ENCODE data around the gene NECTIN1. TPM values are rescaled to one million over a fixed set of nuclear protein-coding genes. Genes with fewer than 3 reads are reported as not detected.

NECTIN1 gene
- total and polyA plus RNA-seq, 4 donors = 4.7 to 18.3 (median 7.3) TPM

DNA sequence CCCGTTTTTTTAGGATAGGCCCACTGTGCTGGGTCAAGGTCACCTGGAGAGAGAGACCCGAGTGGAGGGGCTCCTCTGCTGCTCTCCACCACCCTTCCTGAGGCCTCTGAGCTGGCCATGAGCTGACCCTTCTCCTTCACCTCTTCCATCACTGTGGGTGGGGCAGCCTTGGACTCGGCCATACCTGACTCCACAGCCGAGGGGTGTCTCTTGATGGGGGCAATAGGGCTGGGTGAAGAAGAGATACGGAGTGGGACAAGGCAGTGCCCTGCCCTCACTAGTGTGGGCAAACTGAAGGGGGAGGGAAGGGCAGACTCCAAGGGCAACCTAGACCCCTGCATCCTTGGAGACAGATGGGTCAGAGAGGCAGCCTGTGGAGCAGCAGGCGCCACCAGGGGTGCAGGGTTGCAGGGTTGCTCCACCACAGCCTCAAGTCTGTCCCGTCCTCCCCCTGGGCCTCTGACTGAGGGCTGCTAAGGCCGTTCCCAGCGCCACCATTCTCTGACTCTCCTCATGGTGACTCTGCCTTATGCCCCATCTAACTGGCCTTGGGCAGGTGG, 20.1 kb upstream of the NECTIN1 start:
- Histone ChIP-seq H3K27ac (ENCODE audit: low read depth in 1 of 2, low read length in 1 of 2) (no peak overlapping the region), H3K27me3 (ENCODE audit: control insufficient read depth in 3 of 3, insufficient read depth in 3 of 3, low read length in 2 of 3) (no peaks in the 10 kb centered on the region), H3K9me3 (ENCODE audit: control insufficient read depth in 4 of 4, insufficient read depth in 3 of 4, low read length in 3 of 4) (peaks cover 0 to 1% (median 0%) of the 10 kb centered on the region in 4 donors), H3K9ac (ENCODE audit: insufficient read depth in 1 of 2, low read length in 2 of 2) (no peak overlapping the region), H3K4me3 (no peak overlapping the region), H3K36me3 (ENCODE audit: control insufficient read depth in 4 of 4, insufficient read depth in 4 of 4, low read length in 4 of 4) (no peaks in the 10 kb centered on the region), H3K4me1 (ENCODE audit: control insufficient read depth in 5 of 5, insufficient read depth in 5 of 5, low read length in 5 of 5) (peaks cover 0 to 5% (median 0%) of the 10 kb centered on the region in 5 donors)
- DNase-seq = no peak
- ATAC-seq (ENCODE audit: insufficient read depth, low FRiP score) = no peak
- TF ChIP-seq, protein P1, sequence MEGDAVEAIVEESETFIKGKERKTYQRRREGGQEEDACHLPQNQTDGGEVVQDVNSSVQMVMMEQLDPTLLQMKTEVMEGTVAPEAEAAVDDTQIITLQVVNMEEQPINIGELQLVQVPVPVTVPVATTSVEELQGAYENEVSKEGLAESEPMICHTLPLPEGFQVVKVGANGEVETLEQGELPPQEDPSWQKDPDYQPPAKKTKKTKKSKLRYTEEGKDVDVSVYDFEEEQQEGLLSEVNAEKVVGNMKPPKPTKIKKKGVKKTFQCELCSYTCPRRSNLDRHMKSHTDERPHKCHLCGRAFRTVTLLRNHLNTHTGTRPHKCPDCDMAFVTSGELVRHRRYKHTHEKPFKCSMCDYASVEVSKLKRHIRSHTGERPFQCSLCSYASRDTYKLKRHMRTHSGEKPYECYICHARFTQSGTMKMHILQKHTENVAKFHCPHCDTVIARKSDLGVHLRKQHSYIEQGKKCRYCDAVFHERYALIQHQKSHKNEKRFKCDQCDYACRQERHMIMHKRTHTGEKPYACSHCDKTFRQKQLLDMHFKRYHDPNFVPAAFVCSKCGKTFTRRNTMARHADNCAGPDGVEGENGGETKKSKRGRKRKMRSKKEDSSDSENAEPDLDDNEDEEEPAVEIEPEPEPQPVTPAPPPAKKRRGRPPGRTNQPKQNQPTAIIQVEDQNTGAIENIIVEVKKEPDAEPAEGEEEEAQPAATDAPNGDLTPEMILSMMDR (IDR thresholded peaks at IDR 0.05; ENCODE audit: control extremely low read depth, extremely low read depth) = no peak
- 73 to 78% methylated on average over 7 to 9 of the region's 9 CpGs for WGBS, 2 donors

DNA sequence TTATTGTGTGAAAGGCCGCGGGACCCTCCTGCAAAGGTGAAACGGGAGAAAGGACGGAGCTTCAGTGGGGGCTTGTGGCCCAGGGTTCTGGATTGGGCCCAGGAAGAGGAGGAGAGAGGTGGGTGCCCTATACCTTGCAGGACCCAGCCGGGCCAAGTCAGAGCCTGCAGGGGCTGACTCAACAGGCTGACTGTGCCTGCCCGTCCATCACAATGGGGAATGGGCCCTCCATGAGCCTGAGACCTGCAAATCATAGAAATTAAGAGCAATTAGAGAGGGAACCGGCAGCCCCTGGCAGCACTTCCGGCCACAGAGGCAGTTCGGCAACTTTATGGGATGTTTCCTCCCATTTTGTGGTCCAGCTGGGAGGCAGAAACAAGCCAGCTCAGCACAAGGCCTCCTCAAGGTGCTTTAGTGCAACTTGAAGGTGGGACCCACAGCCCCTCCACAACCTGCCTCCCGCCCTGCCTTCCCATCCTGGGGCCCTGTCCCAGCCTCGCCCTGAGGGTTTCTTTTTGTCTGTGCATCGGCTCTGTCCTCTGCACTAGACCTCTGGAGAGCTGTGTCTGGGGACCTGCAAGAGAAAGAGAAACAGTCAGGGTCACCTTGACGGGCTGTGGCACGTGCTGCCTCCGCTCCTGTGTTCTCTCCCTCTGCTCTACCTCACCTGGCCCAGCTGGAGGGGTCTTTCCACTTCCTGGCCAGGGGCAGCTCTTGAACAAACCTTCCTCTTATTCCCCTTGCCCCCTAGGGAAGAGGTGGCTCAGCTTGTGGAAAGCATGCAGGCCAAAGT, 19.1 kb upstream of the NECTIN1 start:
- Histone ChIP-seq H3K4me3 (no peak overlapping the region), H3K4me1 (ENCODE audit: control insufficient read depth in 5 of 5, insufficient read depth in 5 of 5, low read length in 5 of 5) (peaks cover 0 to 5% (median 0%) of the 10 kb centered on the region in 5 donors), H3K36me3 (ENCODE audit: control insufficient read depth in 4 of 4, insufficient read depth in 4 of 4, low read length in 4 of 4) (no peaks in the 10 kb centered on the region), H3K9me3 (ENCODE audit: control insufficient read depth in 4 of 4, insufficient read depth in 3 of 4, low read length in 3 of 4) (no peaks in the 10 kb centered on the region), H3K27ac (ENCODE audit: low read depth in 1 of 2, low read length in 1 of 2) (no peak overlapping the region), H3K27me3 (ENCODE audit: control insufficient read depth in 3 of 3, insufficient read depth in 3 of 3, low read length in 2 of 3) (no peaks in the 10 kb centered on the region), H3K9ac (ENCODE audit: insufficient read depth in 1 of 2, low read length in 2 of 2) (no peak overlapping the region)
- DNase-seq (no peak), ATAC-seq (ENCODE audit: insufficient read depth, low FRiP score) (no peak)
- WGBS, 2 donors = 83 to 85% methylated on average over 15 of the region's 15 CpGs
- TF ChIP-seq, protein P1 (IDR thresholded peaks at IDR 0.05; ENCODE audit: control extremely low read depth, extremely low read depth) = no peak

DNA sequence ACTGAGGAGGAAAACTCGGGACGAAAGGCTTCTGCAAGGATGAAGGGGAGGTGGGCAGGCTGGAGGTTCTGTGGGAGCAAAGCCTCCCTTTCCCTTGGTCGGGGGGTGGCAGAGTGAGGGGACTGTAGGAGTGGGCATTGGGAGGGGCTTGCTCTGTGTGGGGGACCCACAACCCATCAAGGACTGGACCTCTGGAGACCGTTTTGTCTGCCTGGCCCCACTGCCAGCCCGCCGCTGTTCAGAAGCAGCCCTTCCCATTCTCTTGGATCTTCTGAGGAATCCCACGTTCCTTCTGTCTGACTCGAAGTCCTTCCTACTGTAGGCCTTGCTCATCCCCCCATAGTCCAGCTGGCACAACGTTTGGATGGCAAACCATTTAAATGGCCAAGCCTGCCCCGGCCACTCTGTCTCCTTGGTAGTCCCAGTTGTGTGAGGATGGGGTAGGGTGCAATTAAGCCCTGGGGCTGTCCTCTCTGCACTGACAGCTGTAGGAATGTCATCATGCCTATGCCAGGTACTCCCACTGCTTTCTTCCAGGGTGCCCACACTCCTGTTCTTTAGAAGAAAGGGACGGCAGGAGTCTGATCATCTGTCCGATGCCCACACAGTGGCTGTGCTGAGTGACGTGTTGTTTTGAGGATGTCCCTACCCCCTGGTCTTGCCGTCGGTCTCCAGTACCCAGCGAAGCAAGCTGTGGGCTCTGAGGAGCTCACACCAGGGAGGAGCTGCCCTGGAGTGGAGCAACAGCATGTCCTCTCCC, 17.0 kb upstream of the NECTIN1 start:
- peaks cover 0 to 10% (median 5%) of the 10 kb centered on the region in 5 donors for H3K4me1 ChIP-seq (ENCODE audit: control insufficient read depth in 5 of 5, insufficient read depth in 5 of 5, low read length in 5 of 5)
- peaks cover 0 to 7% (median 0%) of the 10 kb centered on the region in 3 donors for H3K27me3 ChIP-seq (ENCODE audit: control insufficient read depth in 3 of 3, insufficient read depth in 3 of 3, low read length in 2 of 3)
- H3K9ac ChIP-seq (ENCODE audit: insufficient read depth in 1 of 2, low read length in 2 of 2) = no peak overlapping the region
- H3K36me3 ChIP-seq (ENCODE audit: control insufficient read depth in 4 of 4, insufficient read depth in 4 of 4, low read length in 4 of 4) = no peaks in the 10 kb centered on the region
- TF ChIP-seq, protein P1 (IDR thresholded peaks at IDR 0.05; ENCODE audit: control extremely low read depth, extremely low read depth) = no peak
- no peak overlapping the region for H3K4me3 ChIP-seq
- no peak for DNase-seq
- H3K9me3 ChIP-seq (ENCODE audit: control insufficient read depth in 4 of 4, insufficient read depth in 3 of 4, low read length in 3 of 4) = peaks cover 0 to 5% (median 0%) of the 10 kb centered on the region in 4 donors
- H3K27ac ChIP-seq (ENCODE audit: low read depth in 1 of 2, low read length in 1 of 2) = no peak overlapping the region
- no peak for ATAC-seq (ENCODE audit: insufficient read depth, low FRiP score)
- WGBS, 2 donors = 84 to 90% methylated on average over 16 of the region's 16 CpGs

Measured in lung (tissue), 12 donors.